ENCODE data around the gene ME3.
"Not testable (repeated sequence)": the region's sequence is repeated elsewhere in the genome, so short reads cannot be mapped to it uniquely, and the experiment has no call there.

The ME3 gene

GRCh38 chr11:86547727-86548126 lies 124.7 kb downstream of the ME3 start:
- DNase-seq: no peak
- no peaks in the 10 kb centered on the region for H3K36me3 Mint-ChIP-seq

GRCh38 chr11:86541299-86541698 lies 131.1 kb downstream of the ME3 start:
- not testable (repeated sequence) for ATAC-seq (replicated peaks); H3K27me3 Mint-ChIP-seq; H3K4me1 Mint-ChIP-seq; H3K36me3 Mint-ChIP-seq; H3K4me3 Mint-ChIP-seq; DNase-seq; H3K27ac Mint-ChIP-seq; H3K9me3 Mint-ChIP-seq

More at GRCh38 chr11:86547727-86548126, 124.7 kb downstream of the ME3 start:
- H3K4me3 Mint-ChIP-seq: no peak overlapping the region
- H3K4me1 Mint-ChIP-seq: peaks cover 0 to 1% of the 10 kb centered on the region in 2 donors
- H3K27ac Mint-ChIP-seq: no peak overlapping the region
- H3K9me3 Mint-ChIP-seq: no peaks in the 10 kb centered on the region
- H3K27me3 Mint-ChIP-seq: no peaks in the 10 kb centered on the region
- no peak for ATAC-seq (replicated peaks)

DNA sequence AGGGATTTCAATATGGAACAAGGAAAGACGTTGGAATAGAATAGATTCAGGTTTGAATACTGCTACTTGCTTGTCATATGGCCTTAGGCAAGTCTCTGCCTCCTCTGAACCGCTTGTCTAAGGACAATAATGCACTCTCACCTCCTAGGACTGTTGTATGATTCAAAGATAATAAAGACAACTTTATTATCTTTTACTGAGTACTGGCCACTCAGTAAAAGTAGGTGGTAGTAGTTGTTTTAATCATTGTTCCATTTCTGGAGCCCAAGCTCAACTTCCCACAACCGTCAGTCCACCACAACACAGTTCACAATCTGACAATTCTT lies 134.2 kb downstream of the ME3 start:
- Mint-ChIP-seq H3K4me3 (no peak overlapping the region), H3K27me3 (no peaks in the 10 kb centered on the region)

DNA sequence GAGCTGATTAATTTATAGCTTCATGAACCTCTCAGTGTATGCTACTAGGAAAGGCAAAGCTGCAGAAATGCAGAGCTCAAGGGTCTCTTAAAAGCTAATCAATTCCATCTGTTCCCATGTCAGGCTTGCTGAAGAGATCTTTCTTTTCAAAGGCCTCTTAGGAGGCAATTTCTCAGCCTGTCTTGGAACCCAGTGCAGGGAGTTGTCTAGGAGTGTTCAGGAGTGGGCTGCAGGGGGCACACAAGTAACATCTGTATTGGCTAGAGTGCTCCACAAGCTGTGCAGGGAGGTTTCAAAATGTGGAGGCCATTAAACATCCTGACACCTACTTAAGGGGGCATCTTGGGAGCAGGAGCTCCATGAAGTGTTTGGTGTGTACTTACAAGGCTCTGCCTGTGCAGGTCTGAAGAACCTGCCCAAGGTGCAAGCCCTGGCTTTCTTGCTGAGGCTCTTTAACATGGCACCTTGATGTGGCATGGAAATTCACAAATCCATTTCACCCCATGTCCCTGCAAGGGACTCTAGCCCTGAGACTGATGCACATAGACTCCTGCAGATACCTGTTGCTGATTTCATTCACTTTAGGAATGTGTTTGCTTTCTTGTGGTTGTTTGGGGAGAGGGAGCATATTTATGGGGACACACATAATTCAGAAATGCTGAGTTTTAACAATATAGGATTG lies 134.7 kb downstream of the ME3 start:
- peaks cover 0 to 3% of the 10 kb centered on the region in 2 donors for H3K9me3 Mint-ChIP-seq
- no peaks in the 10 kb centered on the region for H3K27me3 Mint-ChIP-seq
- no peak for ATAC-seq (replicated peaks)
- H3K4me3 Mint-ChIP-seq: no peak overlapping the region
- no peaks in the 10 kb centered on the region for H3K36me3 Mint-ChIP-seq
- H3K4me1 Mint-ChIP-seq: no peaks in the 10 kb centered on the region
- no peak overlapping the region for H3K27ac Mint-ChIP-seq
- no peak for DNase-seq

More for the DNA sequence above, 134.2 kb downstream of the ME3 start:
- Mint-ChIP-seq H3K36me3 (no peaks in the 10 kb centered on the region), H3K27ac (no peak overlapping the region), H3K4me1 (no peaks in the 10 kb centered on the region), H3K9me3 (peaks cover 0 to 3% of the 10 kb centered on the region in 2 donors)
- no peak for DNase-seq
- no peak for ATAC-seq (replicated peaks)

DNA sequence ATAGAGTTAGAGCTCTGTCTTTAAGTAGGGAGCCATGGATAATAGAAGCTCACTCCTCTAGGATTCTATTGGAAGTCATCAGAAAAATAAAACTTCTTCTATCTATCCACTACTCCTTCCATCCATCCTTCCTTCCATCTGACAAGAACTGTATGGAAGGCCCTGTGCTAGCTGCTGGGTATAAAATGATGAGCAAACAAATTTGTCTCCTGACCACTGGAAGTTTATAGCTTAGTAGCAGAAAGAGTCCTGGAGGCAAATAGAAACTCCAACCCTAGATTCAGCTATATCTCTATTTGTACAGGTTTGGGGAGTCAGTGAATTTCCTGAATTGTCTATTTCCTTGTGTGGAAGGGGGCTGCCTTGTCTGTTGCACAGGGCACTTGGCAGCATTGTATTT lies 136.6 kb downstream of the ME3 start:
- DNase-seq (no peak), ATAC-seq (replicated peaks) (no peak)
- no peak overlapping the region for H3K27ac Mint-ChIP-seq
- peaks cover 0 to 3% of the 10 kb centered on the region in 2 donors for H3K9me3 Mint-ChIP-seq
- H3K4me1 Mint-ChIP-seq: no peaks in the 10 kb centered on the region
- H3K27me3 Mint-ChIP-seq: no peaks in the 10 kb centered on the region
- no peak overlapping the region for H3K4me3 Mint-ChIP-seq
- no peaks in the 10 kb centered on the region for H3K36me3 Mint-ChIP-seq

- Mint-ChIP-seq H3K27me3 (no peaks in the 10 kb centered on the region), H3K4me3 (no peak overlapping the region), H3K9me3 (peaks cover 13 to 19% of the 10 kb centered on the region in 2 donors), H3K36me3 (peaks cover 13 to 14% of the 10 kb centered on the region in 2 donors), H3K4me1 (no peaks in the 10 kb centered on the region), H3K27ac (no peak overlapping the region)
- DNase-seq (no peak), ATAC-seq (replicated peaks) (no peak)
Measured at GRCh38 chr11:86524620-86525352, 147.6 kb downstream of the ME3 start.

GRCh38 chr11:86523738-86524619 lies 148.4 kb downstream of the ME3 start:
- DNase-seq (no peak), ATAC-seq (replicated peaks) (no peak)
- Mint-ChIP-seq H3K36me3 (peaks cover 13 to 14% of the 10 kb centered on the region in 2 donors), H3K9me3 (peaks cover 13 to 19% of the 10 kb centered on the region in 2 donors), H3K27me3 (no peaks in the 10 kb centered on the region), H3K4me3 (no peak overlapping the region), H3K27ac (no peak overlapping the region), H3K4me1 (no peaks in the 10 kb centered on the region)

DNA sequence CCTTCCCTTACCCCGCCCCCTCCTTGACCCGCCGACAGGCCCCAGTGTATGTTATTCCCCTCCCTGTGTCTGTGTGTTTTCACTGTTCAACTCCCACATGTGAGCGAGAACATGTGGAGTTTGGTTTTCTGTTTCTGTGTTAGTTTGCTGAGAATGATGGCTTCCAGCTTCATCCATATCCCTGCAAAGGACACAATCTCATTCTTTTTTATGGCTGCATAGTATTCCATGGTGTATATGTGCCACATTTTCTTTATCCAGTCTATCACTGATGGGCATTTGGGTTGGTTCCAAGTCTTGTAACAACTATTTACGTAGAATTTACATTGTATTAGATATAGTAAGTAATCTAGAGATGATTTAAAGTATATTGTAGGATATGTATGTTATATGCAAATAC lies 149.9 kb downstream of the ME3 start:
- H3K9me3 Mint-ChIP-seq: peaks cover 11 to 12% of the 10 kb centered on the region in 2 donors
- not testable (repeated sequence) for H3K4me3 Mint-ChIP-seq; H3K27ac Mint-ChIP-seq; DNase-seq; ATAC-seq (replicated peaks); H3K27me3 Mint-ChIP-seq; H3K4me1 Mint-ChIP-seq
- peaks cover 13 to 14% of the 10 kb centered on the region in 2 donors for H3K36me3 Mint-ChIP-seq

- no peak overlapping the region for H3K27ac Mint-ChIP-seq
- no peak overlapping the region for H3K4me3 Mint-ChIP-seq
Measured at GRCh38 chr11:86519064-86519911, 153.1 kb downstream of the ME3 start.

DNA sequence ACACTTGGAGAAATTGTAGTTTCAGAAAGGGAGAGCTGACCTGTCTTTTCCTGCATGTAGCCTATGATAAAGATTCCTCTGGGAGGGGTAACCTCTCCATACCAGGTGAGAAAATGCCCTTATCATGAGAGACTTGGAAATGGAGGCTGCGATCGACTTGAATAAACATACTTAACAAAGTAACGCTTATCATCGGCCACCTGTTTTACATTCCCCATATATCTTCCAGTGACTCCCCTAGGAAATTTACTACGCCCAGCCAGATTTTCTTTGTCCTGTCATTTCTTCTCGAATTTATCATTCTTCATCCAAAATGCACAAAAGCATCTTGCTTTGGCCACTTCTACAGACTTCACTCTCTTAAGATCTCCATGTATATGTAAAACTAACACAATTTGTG lies 154.2 kb downstream of the ME3 start:
- H3K27ac Mint-ChIP-seq: no peak overlapping the region
- DNase-seq: no peak
- no peaks in the 10 kb centered on the region for H3K36me3 Mint-ChIP-seq
- no peak overlapping the region for H3K4me3 Mint-ChIP-seq
- peaks cover 8 to 19% of the 10 kb centered on the region in 2 donors for H3K4me1 Mint-ChIP-seq
- no peaks in the 10 kb centered on the region for H3K27me3 Mint-ChIP-seq
- H3K9me3 Mint-ChIP-seq: peaks cover 0 to 2% of the 10 kb centered on the region in 2 donors
- no peak for ATAC-seq (replicated peaks)

More at GRCh38 chr11:86519064-86519911, 153.1 kb downstream of the ME3 start:
- ATAC-seq (replicated peaks): no peak
- no peaks in the 10 kb centered on the region for H3K27me3 Mint-ChIP-seq
- peaks cover 1 to 10% of the 10 kb centered on the region in 2 donors for H3K4me1 Mint-ChIP-seq
- no peaks in the 10 kb centered on the region for H3K36me3 Mint-ChIP-seq
- H3K9me3 Mint-ChIP-seq: peaks cover 0 to 2% of the 10 kb centered on the region in 2 donors
- DNase-seq: no peak

DNA sequence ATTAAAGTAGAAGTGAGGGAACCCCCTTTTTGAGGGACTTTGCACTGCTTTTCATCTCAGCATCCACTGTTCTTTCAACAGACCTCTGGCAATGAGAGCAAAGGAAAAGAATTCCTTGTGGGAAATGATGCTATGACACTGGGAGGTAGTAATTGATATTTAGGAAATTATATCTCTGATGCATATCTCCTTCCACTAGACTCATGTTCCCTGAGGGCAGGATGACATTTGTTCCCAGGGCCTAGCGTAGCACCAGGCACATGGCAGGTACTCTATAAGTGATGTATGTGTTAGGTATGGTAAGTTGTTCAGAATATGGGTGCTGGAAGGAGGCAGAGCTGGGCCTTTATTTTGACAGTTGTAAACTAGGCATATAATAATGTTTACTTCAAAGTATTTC lies 154.9 kb downstream of the ME3 start:
- Mint-ChIP-seq H3K27ac (no peak overlapping the region), H3K4me1 (peaks cover 8 to 19% of the 10 kb centered on the region in 2 donors), H3K36me3 (no peaks in the 10 kb centered on the region), H3K9me3 (peaks cover 0 to 2% of the 10 kb centered on the region in 2 donors), H3K27me3 (no peaks in the 10 kb centered on the region), H3K4me3 (no peak overlapping the region)
- ATAC-seq (replicated peaks) (no peak), DNase-seq (no peak)

GRCh38 chr11:86515297-86516094 lies 156.9 kb downstream of the ME3 start:
- DNase-seq: no peak
- Mint-ChIP-seq H3K9me3 (no peaks in the 10 kb centered on the region), H3K27me3 (no peaks in the 10 kb centered on the region), H3K4me1 (peaks cover 8 to 19% of the 10 kb centered on the region in 2 donors), H3K36me3 (no peaks in the 10 kb centered on the region), H3K4me3 (no peak overlapping the region), H3K27ac (no peak overlapping the region)
- no peak for ATAC-seq (replicated peaks)

GRCh38 chr11:86514453-86514852 lies 158.0 kb downstream of the ME3 start:
- Mint-ChIP-seq H3K4me1 (peaks cover 8 to 19% of the 10 kb centered on the region in 2 donors), H3K27me3 (no peaks in the 10 kb centered on the region), H3K9me3 (no peaks in the 10 kb centered on the region), H3K4me3 (no peak overlapping the region), H3K27ac (peak overlapping the region; percentile 76), H3K36me3 (no peaks in the 10 kb centered on the region)
- ATAC-seq (replicated peaks): peak; percentile 93 to 94
- peak; percentile 9 for DNase-seq
